H1 (cell line): Measurements from ENCODE around the gene LAD1. TPM values are rescaled to one million over a fixed set of nuclear protein-coding genes. Genes with fewer than 3 reads are reported as not detected.

Source experiments
- HDAC2 ChIP-seq, 2 experiments: fragments of 300-600 bp in 1 of 2; sonication (generic) in 1 of 2; IDR thresholded peaks; 2 replicates each; pipeline ENCODE4 v1.6.1; 2011 to 2012; ENCODE audit warnings: low read depth in 2 of 2, low read length in 2 of 2, mild to moderate bottlenecking in 2 of 2, moderate library complexity in 2 of 2, borderline replicate concordance in 1 of 2, inconsistent platforms in 1 of 2
- SIRT6 ChIP-seq: IDR thresholded peaks from one replicate; pipeline ENCODE4 v1.7.1; 2012; ENCODE audit warnings: low read length, inconsistent platforms
- SP1 ChIP-seq: IDR thresholded peaks from 2 replicates; pipeline ENCODE4 v1.6.1; 2011; ENCODE audit warnings: low read depth, low read length
- polyA plus RNA-seq, 7 experiments: library from polyadenylated mRNA; depleted of rRNA in 3 of 7; stranded (reverse) in 5 of 7; unstranded in 2 of 7; fragments of >200 nt in 5 of 7; fragments of 200-250 nt in 2 of 7; gene quantifications; 1 replicate in 5 of 7; 2 replicates in 1 of 7; 4 replicates in 1 of 7; pipeline versions ENCODE4 v1.2.1 to v1.2.3, GENCODE V29; 2011 to 2013; ENCODE audit warnings: missing spikeins in 2 of 7, mixed read lengths in 2 of 7
- total RNA-seq: library from RNA; stranded (reverse); fragmentation: NEBNext Ultra II Directional; extraction: Animal tissue kit (Norgen Biotek cat#: 25700); gene quantifications from 2 replicates; pipeline ENCODE4 v1.2.1, GENCODE V29; 2021
- TF ChIP-seq, protein P1 (sequence below): fragments of 300-600 bp; sonication (generic); IDR thresholded peaks from 2 replicates; pipeline ENCODE4 v1.7.1; 2012; ENCODE audit warnings: low read length, moderate library complexity, mild to moderate bottlenecking, inconsistent platforms; ENCODE audit not compliant: insufficient replicate concordance

Gene LAD1
- total and polyA plus RNA-seq, 2 of the 8 experiments (the other 6 are each of a cell fraction or from before 2014, with no cell fraction given), result 9.3 to 32.8 TPM

DNA sequence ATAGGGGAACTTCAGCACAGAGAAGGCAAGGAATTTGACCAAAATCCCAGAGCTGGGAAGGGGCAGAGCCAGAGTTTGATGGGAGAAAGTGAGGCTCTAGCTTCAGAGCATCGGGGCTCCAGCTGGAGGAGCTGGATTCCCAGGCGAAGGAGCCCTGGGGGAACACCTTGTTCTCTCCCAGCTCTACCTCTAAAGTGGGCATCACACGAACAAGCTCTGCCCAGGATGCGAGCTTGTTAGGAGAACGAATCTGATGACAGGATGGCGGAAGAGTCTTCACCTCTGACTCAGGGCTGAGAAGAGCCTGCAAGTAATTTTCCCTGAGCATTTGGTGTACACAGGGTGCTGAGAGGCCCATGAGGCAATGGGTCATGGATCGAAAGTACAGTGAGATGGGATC, 43.7 kb downstream of the LAD1 start (continued):
- TF ChIP-seq HDAC2 (IDR thresholded peaks at IDR 0.05; ENCODE audit: borderline replicate concordance in 1 of 2, low read depth in 2 of 2, low read length in 2 of 2) (no peak), SP1 (no peak), SIRT6 (no peak)
- TF ChIP-seq, protein P1, sequence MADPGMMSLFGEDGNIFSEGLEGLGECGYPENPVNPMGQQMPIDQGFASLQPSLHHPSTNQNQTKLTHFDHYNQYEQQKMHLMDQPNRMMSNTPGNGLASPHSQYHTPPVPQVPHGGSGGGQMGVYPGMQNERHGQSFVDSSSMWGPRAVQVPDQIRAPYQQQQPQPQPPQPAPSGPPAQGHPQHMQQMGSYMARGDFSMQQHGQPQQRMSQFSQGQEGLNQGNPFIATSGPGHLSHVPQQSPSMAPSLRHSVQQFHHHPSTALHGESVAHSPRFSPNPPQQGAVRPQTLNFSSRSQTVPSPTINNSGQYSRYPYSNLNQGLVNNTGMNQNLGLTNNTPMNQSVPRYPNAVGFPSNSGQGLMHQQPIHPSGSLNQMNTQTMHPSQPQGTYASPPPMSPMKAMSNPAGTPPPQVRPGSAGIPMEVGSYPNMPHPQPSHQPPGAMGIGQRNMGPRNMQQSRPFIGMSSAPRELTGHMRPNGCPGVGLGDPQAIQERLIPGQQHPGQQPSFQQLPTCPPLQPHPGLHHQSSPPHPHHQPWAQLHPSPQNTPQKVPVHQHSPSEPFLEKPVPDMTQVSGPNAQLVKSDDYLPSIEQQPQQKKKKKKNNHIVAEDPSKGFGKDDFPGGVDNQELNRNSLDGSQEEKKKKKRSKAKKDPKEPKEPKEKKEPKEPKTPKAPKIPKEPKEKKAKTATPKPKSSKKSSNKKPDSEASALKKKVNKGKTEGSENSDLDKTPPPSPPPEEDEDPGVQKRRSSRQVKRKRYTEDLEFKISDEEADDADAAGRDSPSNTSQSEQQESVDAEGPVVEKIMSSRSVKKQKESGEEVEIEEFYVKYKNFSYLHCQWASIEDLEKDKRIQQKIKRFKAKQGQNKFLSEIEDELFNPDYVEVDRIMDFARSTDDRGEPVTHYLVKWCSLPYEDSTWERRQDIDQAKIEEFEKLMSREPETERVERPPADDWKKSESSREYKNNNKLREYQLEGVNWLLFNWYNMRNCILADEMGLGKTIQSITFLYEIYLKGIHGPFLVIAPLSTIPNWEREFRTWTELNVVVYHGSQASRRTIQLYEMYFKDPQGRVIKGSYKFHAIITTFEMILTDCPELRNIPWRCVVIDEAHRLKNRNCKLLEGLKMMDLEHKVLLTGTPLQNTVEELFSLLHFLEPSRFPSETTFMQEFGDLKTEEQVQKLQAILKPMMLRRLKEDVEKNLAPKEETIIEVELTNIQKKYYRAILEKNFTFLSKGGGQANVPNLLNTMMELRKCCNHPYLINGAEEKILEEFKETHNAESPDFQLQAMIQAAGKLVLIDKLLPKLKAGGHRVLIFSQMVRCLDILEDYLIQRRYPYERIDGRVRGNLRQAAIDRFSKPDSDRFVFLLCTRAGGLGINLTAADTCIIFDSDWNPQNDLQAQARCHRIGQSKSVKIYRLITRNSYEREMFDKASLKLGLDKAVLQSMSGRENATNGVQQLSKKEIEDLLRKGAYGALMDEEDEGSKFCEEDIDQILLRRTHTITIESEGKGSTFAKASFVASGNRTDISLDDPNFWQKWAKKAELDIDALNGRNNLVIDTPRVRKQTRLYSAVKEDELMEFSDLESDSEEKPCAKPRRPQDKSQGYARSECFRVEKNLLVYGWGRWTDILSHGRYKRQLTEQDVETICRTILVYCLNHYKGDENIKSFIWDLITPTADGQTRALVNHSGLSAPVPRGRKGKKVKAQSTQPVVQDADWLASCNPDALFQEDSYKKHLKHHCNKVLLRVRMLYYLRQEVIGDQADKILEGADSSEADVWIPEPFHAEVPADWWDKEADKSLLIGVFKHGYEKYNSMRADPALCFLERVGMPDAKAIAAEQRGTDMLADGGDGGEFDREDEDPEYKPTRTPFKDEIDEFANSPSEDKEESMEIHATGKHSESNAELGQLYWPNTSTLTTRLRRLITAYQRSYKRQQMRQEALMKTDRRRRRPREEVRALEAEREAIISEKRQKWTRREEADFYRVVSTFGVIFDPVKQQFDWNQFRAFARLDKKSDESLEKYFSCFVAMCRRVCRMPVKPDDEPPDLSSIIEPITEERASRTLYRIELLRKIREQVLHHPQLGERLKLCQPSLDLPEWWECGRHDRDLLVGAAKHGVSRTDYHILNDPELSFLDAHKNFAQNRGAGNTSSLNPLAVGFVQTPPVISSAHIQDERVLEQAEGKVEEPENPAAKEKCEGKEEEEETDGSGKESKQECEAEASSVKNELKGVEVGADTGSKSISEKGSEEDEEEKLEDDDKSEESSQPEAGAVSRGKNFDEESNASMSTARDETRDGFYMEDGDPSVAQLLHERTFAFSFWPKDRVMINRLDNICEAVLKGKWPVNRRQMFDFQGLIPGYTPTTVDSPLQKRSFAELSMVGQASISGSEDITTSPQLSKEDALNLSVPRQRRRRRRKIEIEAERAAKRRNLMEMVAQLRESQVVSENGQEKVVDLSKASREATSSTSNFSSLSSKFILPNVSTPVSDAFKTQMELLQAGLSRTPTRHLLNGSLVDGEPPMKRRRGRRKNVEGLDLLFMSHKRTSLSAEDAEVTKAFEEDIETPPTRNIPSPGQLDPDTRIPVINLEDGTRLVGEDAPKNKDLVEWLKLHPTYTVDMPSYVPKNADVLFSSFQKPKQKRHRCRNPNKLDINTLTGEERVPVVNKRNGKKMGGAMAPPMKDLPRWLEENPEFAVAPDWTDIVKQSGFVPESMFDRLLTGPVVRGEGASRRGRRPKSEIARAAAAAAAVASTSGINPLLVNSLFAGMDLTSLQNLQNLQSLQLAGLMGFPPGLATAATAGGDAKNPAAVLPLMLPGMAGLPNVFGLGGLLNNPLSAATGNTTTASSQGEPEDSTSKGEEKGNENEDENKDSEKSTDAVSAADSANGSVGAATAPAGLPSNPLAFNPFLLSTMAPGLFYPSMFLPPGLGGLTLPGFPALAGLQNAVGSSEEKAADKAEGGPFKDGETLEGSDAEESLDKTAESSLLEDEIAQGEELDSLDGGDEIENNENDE, result no peak
- TF ChIP-seq, all 59 proteins: peak for 0
